Activated CD8-positive, alpha-beta T cell treated with anti-CD3 and anti-CD28 coated beads for 36 hours (primary cell): ENCODE data around the gene RAB15. TPM values are rescaled to one million over a fixed set of nuclear protein-coding genes. Genes with fewer than 3 reads are reported as not detected.

Experiments used
- ATAC-seq: fragments of 200-7000 bp; cut with Tn5 transposase; one replicate; pipeline ENCODE4 v1.10.0; 2021; ENCODE audit warnings: mild to moderate bottlenecking, moderate library complexity
- CTCF ChIA-PET: fragments of 350-600 bp; sonication (Branson Sonifier 250); formaldehyde crosslinking; loops from one replicate; lab custom pipeline; 2021; ENCODE audit warnings: antibody characterized with exemption; lab: Charles Lee
- POLR2A ChIA-PET: fragments of 350-600 bp; sonication (Branson Sonifier 250); formaldehyde crosslinking; loops from one replicate; lab custom pipeline; 2021; ENCODE audit warnings: antibody characterized with exemption; lab: Charles Lee
- DNase-seq: peaks from one replicate; pipeline ENCODE4 v3.0.0-alpha.2; 2020
- H3K27ac Mint-ChIP-seq: one replicate; pipeline ENCODE4 v1.8.0; 2021; ENCODE audit warnings: mild to moderate bottlenecking, mixed read lengths
- H3K27me3 Mint-ChIP-seq: one replicate; pipeline ENCODE4 v1.8.0; 2021; ENCODE audit warnings: mixed read lengths
- H3K36me3 Mint-ChIP-seq: one replicate; pipeline ENCODE4 v1.8.0; 2021; ENCODE audit warnings: low read depth, mixed read lengths
- H3K4me1 Mint-ChIP-seq: one replicate; pipeline ENCODE4 v1.8.0; 2021; ENCODE audit warnings: low read depth, mixed read lengths
- H3K4me3 Mint-ChIP-seq: one replicate; pipeline ENCODE4 v1.8.0; 2021; ENCODE audit warnings: mild to moderate bottlenecking, moderate library complexity, mixed read lengths
- H3K9me3 Mint-ChIP-seq: one replicate; pipeline ENCODE4 v1.8.0; 2021; ENCODE audit warnings: mixed read lengths
- intact Hi-C: fragments of 100-400 bp; cut with micrococcal nuclease; formaldehyde crosslinking; loops from one replicate; pipeline ENCODE4 v1.10.0; 2022
- total RNA-seq, 2 experiments: library from RNA; stranded (reverse); gene quantifications; one replicate each; pipeline ENCODE4 v1.2.3, GENCODE V29; 2021
- TF ChIP-seq, protein P1 (sequence below): fragments of 200-600 bp; IDR thresholded peaks from one replicate; pipeline ENCODE4 v1.8.0; 2022; ENCODE audit warnings: antibody characterized with exemption, mild to moderate bottlenecking

Gene RAB15
- total RNA-seq, 2 experiments from 2014 or later = 2.1 to 2.3 TPM

DNA sequence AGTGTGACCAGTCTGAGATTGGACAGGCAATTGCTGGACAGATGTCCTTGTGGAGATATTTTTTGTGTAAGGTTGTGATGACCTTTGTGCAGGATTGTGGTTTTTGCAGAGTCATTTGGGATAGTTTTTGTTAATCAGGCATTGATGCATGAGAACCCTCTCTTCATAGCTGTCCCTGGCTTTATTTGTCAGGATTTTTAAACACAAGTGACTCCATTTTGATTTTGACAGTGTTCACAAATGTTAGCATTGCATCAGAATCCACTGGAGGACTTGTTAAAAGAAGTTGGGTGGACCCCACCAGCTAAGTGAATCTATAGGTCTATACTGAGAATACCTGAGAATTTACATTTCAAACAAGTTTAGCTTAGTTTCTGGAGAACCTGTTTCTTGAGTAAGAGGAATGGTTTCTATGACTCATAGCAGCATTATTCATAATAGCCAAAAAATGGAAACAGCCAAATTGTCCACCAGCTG, 26.4 kb upstream of the RAB15 start:
- no peaks in the 10 kb centered on the region for H3K27me3 Mint-ChIP-seq
- H3K4me3 Mint-ChIP-seq = no peak overlapping the region
- peaks cover 42% of the 10 kb centered on the region for H3K4me1 Mint-ChIP-seq
- no peaks in the 10 kb centered on the region for H3K9me3 Mint-ChIP-seq
- CTCF ChIA-PET = interaction anchor here (1.0 to 1.6 kb wide), 3 partner anchors 9 to 175 kb away, joined by 4 to 5 read pairs (median 5); no protein-coding TSS in a partner anchor
- TF ChIP-seq, protein P1, sequence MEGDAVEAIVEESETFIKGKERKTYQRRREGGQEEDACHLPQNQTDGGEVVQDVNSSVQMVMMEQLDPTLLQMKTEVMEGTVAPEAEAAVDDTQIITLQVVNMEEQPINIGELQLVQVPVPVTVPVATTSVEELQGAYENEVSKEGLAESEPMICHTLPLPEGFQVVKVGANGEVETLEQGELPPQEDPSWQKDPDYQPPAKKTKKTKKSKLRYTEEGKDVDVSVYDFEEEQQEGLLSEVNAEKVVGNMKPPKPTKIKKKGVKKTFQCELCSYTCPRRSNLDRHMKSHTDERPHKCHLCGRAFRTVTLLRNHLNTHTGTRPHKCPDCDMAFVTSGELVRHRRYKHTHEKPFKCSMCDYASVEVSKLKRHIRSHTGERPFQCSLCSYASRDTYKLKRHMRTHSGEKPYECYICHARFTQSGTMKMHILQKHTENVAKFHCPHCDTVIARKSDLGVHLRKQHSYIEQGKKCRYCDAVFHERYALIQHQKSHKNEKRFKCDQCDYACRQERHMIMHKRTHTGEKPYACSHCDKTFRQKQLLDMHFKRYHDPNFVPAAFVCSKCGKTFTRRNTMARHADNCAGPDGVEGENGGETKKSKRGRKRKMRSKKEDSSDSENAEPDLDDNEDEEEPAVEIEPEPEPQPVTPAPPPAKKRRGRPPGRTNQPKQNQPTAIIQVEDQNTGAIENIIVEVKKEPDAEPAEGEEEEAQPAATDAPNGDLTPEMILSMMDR = no peak
- peak; percentile 74 for ATAC-seq
- DNase-seq = no peak
- peaks cover 1% of the 10 kb centered on the region for H3K36me3 Mint-ChIP-seq
- peak overlapping the region; percentile 76 for H3K27ac Mint-ChIP-seq
- POLR2A ChIA-PET = interaction anchor here (0.6 to 2.3 kb wide), 3 partner anchors 9 to 43 kb away, joined by 3 to 5 read pairs (median 5); partner anchors contain the start of gene FNTB
- intact Hi-C loops = no loop called here

DNA sequence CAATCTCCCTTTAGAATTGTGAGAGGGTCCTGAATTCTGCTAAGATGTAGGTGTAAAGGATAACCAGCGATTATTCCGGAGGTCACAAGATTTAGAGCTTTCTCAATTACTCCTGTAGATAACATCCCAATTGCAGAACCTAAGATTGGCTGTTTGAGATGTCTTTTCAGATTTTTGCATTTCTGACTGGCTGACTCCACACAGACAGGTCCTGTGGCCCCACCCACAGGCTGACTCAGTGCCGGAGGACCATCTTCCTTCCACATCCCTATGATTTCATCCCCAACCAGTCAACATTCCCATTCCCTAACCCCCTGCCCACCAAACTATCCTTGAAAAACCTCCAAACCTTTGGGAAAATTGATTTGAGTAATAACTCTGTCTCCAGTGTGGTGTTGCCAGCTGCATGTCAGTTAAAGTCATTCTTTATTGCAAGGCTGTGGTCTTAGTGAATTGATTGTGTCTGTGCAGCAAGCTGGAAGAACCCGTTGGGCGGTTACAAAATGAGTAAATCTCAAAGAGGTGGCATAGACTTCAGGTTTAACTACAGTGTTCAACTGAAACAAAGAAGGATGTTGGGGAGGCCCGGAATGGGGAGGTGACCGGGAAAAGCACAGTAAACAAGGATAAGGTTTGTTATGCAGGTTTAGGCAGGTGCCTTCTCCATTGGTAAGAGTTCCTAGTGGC, 25.1 kb upstream of the RAB15 start:
- ATAC-seq = peak; percentile 43

DNA sequence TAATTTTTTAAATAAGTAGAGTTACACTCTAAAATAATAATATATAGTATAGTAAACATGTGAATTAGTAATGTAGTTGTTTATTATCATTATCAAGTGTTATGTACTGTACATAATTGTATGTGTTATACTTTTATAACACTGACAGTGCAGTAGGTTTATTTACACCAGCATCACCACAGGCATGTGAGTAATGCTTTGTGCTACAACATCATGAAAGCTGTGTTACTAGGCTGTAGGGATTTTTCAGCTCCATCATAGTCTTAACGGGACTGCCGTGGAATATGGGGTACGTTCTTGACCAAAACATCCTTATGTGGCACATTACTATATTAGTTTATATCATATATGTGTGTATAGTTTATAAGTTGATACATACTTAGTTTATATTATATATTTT, 23.2 kb upstream of the RAB15 start:
- Mint-ChIP-seq H3K4me3 (no peak overlapping the region), H3K27me3 (no peaks in the 10 kb centered on the region), H3K36me3 (peaks cover 11% of the 10 kb centered on the region), H3K4me1 (peaks cover 46% of the 10 kb centered on the region), H3K9me3 (no peaks in the 10 kb centered on the region), H3K27ac (no peak overlapping the region)
- ATAC-seq = no peak
- TF ChIP-seq, protein P1 = no peak
- intact Hi-C loops = no loop called here
- ChIA-PET CTCF (interaction anchor here (2.6 kb wide), 1 partner anchor 11 kb away, joined by 11 read pairs; no protein-coding TSS in a partner anchor), POLR2A (interaction anchor here (1.2 kb wide), 1 partner anchor 111 kb away, joined by 5 read pairs; no protein-coding TSS in a partner anchor)
- DNase-seq = no peak

More for the DNA sequence above, 25.1 kb upstream of the RAB15 start:
- H3K9me3 Mint-ChIP-seq = no peaks in the 10 kb centered on the region
- H3K4me3 Mint-ChIP-seq = no peak overlapping the region
- ChIA-PET CTCF (interaction anchor here (1.6 kb wide), 1 partner anchor 8 kb away, joined by 5 read pairs; no protein-coding TSS in a partner anchor), POLR2A (interaction anchor here (1.8 to 2.3 kb wide), 2 partner anchors 8 to 10 kb away, joined by 5 read pairs; partner anchors contain the start of gene FNTB)
- intact Hi-C loops = no loop called here
- peaks cover 37% of the 10 kb centered on the region for H3K4me1 Mint-ChIP-seq
- no peaks in the 10 kb centered on the region for H3K27me3 Mint-ChIP-seq
- no peak for DNase-seq
- peak overlapping the region; percentile 17 for H3K27ac Mint-ChIP-seq
- H3K36me3 Mint-ChIP-seq = peaks cover 4% of the 10 kb centered on the region
- TF ChIP-seq, protein P1 = no peak

- no peak for DNase-seq
- Mint-ChIP-seq H3K36me3 (peaks cover 19% of the 10 kb centered on the region), H3K4me3 (no peak overlapping the region), H3K27ac (no peak overlapping the region), H3K4me1 (peaks cover 51% of the 10 kb centered on the region), H3K27me3 (no peaks in the 10 kb centered on the region), H3K9me3 (no peaks in the 10 kb centered on the region)
- intact Hi-C loops = no loop called here
- ChIA-PET CTCF (interaction anchor here (1.0 to 2.6 kb wide), 4 partner anchors 9 to 170 kb away, joined by 3 to 11 read pairs (median 4); no protein-coding TSS in a partner anchor), POLR2A (interaction anchor here (1.2 kb wide), 1 partner anchor 112 kb away, joined by 5 read pairs; no protein-coding TSS in a partner anchor)
- TF ChIP-seq, protein P1 = no peak
- ATAC-seq = no peak
These were observed 22.4 kb upstream of the RAB15 start for GRCh38 chr14:64994540-64994939.
